A549 (cell line): ENCODE results near the gene ATP2B3.

ENCODE experiments used
- BHLHE40 ChIP-seq: IDR thresholded peaks from 2 replicates; pipeline ENCODE4 v1.6.1; 2012; ENCODE audit warnings: low read depth, low read length, inconsistent platforms
- CBX8 ChIP-seq: fragments of 200-600 bp; sonication (generic); IDR thresholded peaks from 2 replicates; pipeline ENCODE4 v1.6.1; 2016
- CTCF ChIP-seq: fragments of >200 bp; sonication (Bioruptor Twin); formaldehyde crosslinking; IDR thresholded peaks from 3 replicates; pipeline ENCODE4 v1.5.1; 2016
- EHF ChIP-seq: fragments of 250-450 bp; sonication (Bioruptor Pico); IDR thresholded peaks from 2 replicates; pipeline ENCODE4 v1.5.0; 2020; ENCODE audit warnings: mild to moderate bottlenecking
- ELK1 ChIP-seq: fragments of 150-350 bp; IDR thresholded peaks from 2 replicates; pipeline ENCODE4 v1.6.1; 2014; ENCODE audit warnings: low read depth, mild to moderate bottlenecking, low read length
- KDM1A ChIP-seq: fragments of 200-600 bp; sonication (generic); IDR thresholded peaks from 2 replicates; pipeline ENCODE4 v1.6.1; 2016; ENCODE audit warnings: low read depth, mild to moderate bottlenecking
- KDM5A ChIP-seq: fragments of 200-600 bp; sonication (generic); IDR thresholded peaks from 2 replicates; pipeline ENCODE4 v1.6.1; 2016; ENCODE audit warnings: antibody characterized with exemption, mild to moderate bottlenecking
- MAFK ChIP-seq: fragments of 450-650 bp; IDR thresholded peaks from 2 replicates; pipeline ENCODE4 v1.6.1; 2014; ENCODE audit not compliant: partially characterized antibody
- MYC ChIP-seq: IDR thresholded peaks from 2 replicates; pipeline ENCODE4 v1.6.1; 2012; ENCODE audit warnings: mild to moderate bottlenecking, inconsistent platforms, low read length, improper control_type of control experiment, borderline replicate concordance
- POLR2A ChIP-seq: IDR thresholded peaks from 2 replicates; pipeline ENCODE4 v1.6.1; 2012; ENCODE audit warnings: mild to moderate bottlenecking, low read length
- RAD21 ChIP-seq, 2 experiments: fragments of >200 bp in 1 of 2; sonication (Bioruptor Twin) in 1 of 2; formaldehyde crosslinking in 1 of 2; IDR thresholded peaks in 1 of 2; conservative IDR thresholded peaks in 1 of 2; 2 replicates in 1 of 2; 3 replicates in 1 of 2; pipeline ENCODE4 v1.6.1; 2012 to 2018; ENCODE audit warnings: inconsistent platforms in 1 of 2
- RFX5 ChIP-seq: fragments of 450-650 bp; IDR thresholded peaks from 2 replicates; pipeline ENCODE4 v1.7.1; 2014; ENCODE audit warnings: antibody characterized with exemption, mild to moderate bottlenecking, moderate library complexity
- SREBF2 ChIP-seq: fragments of 450-650 bp; IDR thresholded peaks from 2 replicates; pipeline ENCODE4 v1.6.1; 2014; ENCODE audit warnings: mild to moderate bottlenecking, moderate library complexity
- TF ChIP-seq, protein P1 (sequence below): fragments of 200-600 bp; sonication (generic); IDR thresholded peaks from 2 replicates; pipeline ENCODE4 v1.6.1; 2016; ENCODE audit warnings: antibody characterized with exemption, mild to moderate bottlenecking, moderate library complexity

- TF ChIP-seq ELK1 (no peak), RFX5 (no peak), CTCF (peak; percentile 84), MYC (no peak), SREBF2 (no peak), EHF (no peak), KDM5A (no peak), MAFK (no peak), POLR2A (no peak), RAD21 (conservative IDR thresholded peaks at IDR 0.05 in 1 of 2, IDR thresholded peaks at IDR 0.05 in 1 of 2) (peak; percentile 71 to 75), CBX8 (no peak), BHLHE40 (no peak), KDM1A (no peak)
- TF ChIP-seq, protein P1, sequence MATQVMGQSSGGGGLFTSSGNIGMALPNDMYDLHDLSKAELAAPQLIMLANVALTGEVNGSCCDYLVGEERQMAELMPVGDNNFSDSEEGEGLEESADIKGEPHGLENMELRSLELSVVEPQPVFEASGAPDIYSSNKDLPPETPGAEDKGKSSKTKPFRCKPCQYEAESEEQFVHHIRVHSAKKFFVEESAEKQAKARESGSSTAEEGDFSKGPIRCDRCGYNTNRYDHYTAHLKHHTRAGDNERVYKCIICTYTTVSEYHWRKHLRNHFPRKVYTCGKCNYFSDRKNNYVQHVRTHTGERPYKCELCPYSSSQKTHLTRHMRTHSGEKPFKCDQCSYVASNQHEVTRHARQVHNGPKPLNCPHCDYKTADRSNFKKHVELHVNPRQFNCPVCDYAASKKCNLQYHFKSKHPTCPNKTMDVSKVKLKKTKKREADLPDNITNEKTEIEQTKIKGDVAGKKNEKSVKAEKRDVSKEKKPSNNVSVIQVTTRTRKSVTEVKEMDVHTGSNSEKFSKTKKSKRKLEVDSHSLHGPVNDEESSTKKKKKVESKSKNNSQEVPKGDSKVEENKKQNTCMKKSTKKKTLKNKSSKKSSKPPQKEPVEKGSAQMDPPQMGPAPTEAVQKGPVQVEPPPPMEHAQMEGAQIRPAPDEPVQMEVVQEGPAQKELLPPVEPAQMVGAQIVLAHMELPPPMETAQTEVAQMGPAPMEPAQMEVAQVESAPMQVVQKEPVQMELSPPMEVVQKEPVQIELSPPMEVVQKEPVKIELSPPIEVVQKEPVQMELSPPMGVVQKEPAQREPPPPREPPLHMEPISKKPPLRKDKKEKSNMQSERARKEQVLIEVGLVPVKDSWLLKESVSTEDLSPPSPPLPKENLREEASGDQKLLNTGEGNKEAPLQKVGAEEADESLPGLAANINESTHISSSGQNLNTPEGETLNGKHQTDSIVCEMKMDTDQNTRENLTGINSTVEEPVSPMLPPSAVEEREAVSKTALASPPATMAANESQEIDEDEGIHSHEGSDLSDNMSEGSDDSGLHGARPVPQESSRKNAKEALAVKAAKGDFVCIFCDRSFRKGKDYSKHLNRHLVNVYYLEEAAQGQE: no peak
Observed at GRCh38 chrX:153539171-153539978, 21.9 kb downstream of the ATP2B3 start.
